HG03135 (cell line): ENCODE results near the gene KRT25.

ENCODE experiments used
- ATAC-seq: cut with Tn5 transposase; IDR thresholded peaks from one replicate; pipeline ENCODE4 v1.9.1; 2021; ENCODE audit warnings: mild to moderate bottlenecking, moderate library complexity; ENCODE audit not compliant: unreplicated experiment

KRT25 gene

GRCh38 chr17:40699371-40699770 is 55.8 kb downstream of the KRT25 start:
- no peak for ATAC-seq
